K562 (cell line): Measurements from ENCODE around the gene TMEM143. TPM values are rescaled to one million over a fixed set of nuclear protein-coding genes. Genes with fewer than 3 reads are reported as not detected.

Source experiments
- ATF1 ChIP-seq, 2 experiments: fragments of 450-650 bp in 1 of 2; IDR thresholded peaks; 2 replicates each; pipeline ENCODE4 v1.6.1; 2016; ENCODE audit warnings: missing compliant biosample characterization in 1 of 2, missing genetic modification characterization in 1 of 2
- CHD4 ChIP-seq: fragments of 200-600 bp; sonication (generic); IDR thresholded peaks from 3 replicates; pipeline ENCODE4 v1.6.1; 2012; ENCODE audit warnings: low read depth, mild to moderate bottlenecking, mixed read lengths, low read length, inconsistent platforms; ENCODE audit not compliant: insufficient read depth, insufficient replicate concordance, poor library complexity, severe bottlenecking
- CREM ChIP-seq: IDR thresholded peaks from 2 replicates; pipeline ENCODE4 v1.6.1; 2014; ENCODE audit warnings: antibody characterized with exemption, low read depth
- CXXC5 ChIP-seq: fragments of 250-450 bp; sonication (Bioruptor Pico); IDR thresholded peaks from 2 replicates; pipeline ENCODE4 v1.8.0; 2022; ENCODE audit warnings: inconsistent platforms, mild to moderate bottlenecking, moderate library complexity
- ELF4 ChIP-seq: fragments of 450-650 bp; formaldehyde crosslinking; IDR thresholded peaks from 2 replicates; pipeline ENCODE4 v1.4.0; 2022; ENCODE audit warnings: missing genetic modification characterization
- EP300 ChIP-seq: IDR thresholded peaks from 2 replicates; pipeline ENCODE4 v1.6.1; 2012; ENCODE audit warnings: low read length, improper control_type of control experiment
- FOXP4 ChIP-seq: sonication (generic); formaldehyde crosslinking; IDR thresholded peaks from 2 replicates; pipeline ENCODE4 v1.8.0; 2022; ENCODE audit warnings: mild to moderate bottlenecking, missing genetic modification reagents, borderline replicate concordance
- HNRNPK ChIP-seq: fragments of 200-400 bp; formaldehyde crosslinking; IDR thresholded peaks from one replicate; pipeline ENCODE4 v1.6.1; 2018; ENCODE audit warnings: mild to moderate bottlenecking, low read depth, low read length; ENCODE audit not compliant: poor library complexity, severe bottlenecking
- ILF3 ChIP-seq: fragments of 450-650 bp; IDR thresholded peaks from 2 replicates; pipeline ENCODE4 v1.6.1; 2018; ENCODE audit warnings: antibody characterized with exemption, mild to moderate bottlenecking, moderate library complexity, borderline replicate concordance
- NBN ChIP-seq: fragments of 450-650 bp; IDR thresholded peaks from 2 replicates; pipeline ENCODE4 v1.6.1; 2016; ENCODE audit warnings: low read depth, mild to moderate bottlenecking
- NCOA1 ChIP-seq: fragments of 450-650 bp; IDR thresholded peaks from 2 replicates; pipeline ENCODE4 v1.6.1; 2016; ENCODE audit warnings: low read depth
- NEUROD1 ChIP-seq: fragments of 150-350 bp; IDR thresholded peaks from 2 replicates; pipeline ENCODE4 v1.6.1; 2014; ENCODE audit warnings: borderline replicate concordance, low read length, low read depth; ENCODE audit not compliant: partially characterized antibody
- RAD21 ChIP-seq, 2 experiments: fragments of 250-450 bp in 1 of 2; fragments of 450-650 bp in 1 of 2; sonication (Bioruptor Pico) in 1 of 2; formaldehyde crosslinking in 1 of 2; IDR thresholded peaks in 1 of 2; conservative IDR thresholded peaks in 1 of 2; 2 replicates each; pipeline versions ENCODE4 v1.4.0 to v1.8.0; 2020 to 2022; ENCODE audit warnings: mild to moderate bottlenecking in 2 of 2, moderate library complexity in 1 of 2
- RB1 ChIP-seq: fragments of 450-650 bp; IDR thresholded peaks from 2 replicates; pipeline ENCODE4 v1.6.1; 2017; ENCODE audit warnings: low read depth, mild to moderate bottlenecking
- SIX5 ChIP-seq, 2 experiments: IDR thresholded peaks; 2 replicates each; pipeline ENCODE4 v1.6.1; 2011; ENCODE audit warnings: low read length in 2 of 2, borderline replicate concordance in 1 of 2, low read depth in 1 of 2, mild to moderate bottlenecking in 1 of 2, moderate library complexity in 1 of 2; ENCODE audit not compliant: insufficient read depth in 1 of 2
- TAF7 ChIP-seq: fragments of 450-650 bp; IDR thresholded peaks from 2 replicates; pipeline ENCODE4 v1.6.1; 2016; ENCODE audit warnings: missing genetic modification characterization, missing compliant biosample characterization
- TAF9B ChIP-seq: fragments of 450-650 bp; IDR thresholded peaks from 2 replicates; pipeline ENCODE4 v1.6.1; 2018; ENCODE audit warnings: mild to moderate bottlenecking; ENCODE audit not compliant: partially characterized antibody
- TCF7 ChIP-seq: sonication (generic); IDR thresholded peaks from 2 replicates; pipeline ENCODE4 v1.6.1; 2016; ENCODE audit warnings: antibody characterized with exemption, borderline replicate concordance
- ZNF175 ChIP-seq: fragments of 200-800 bp; sonication (Bioruptor generic); IDR thresholded peaks from 2 replicates; pipeline ENCODE4 v1.6.1; 2016; ENCODE audit warnings: low read depth, mild to moderate bottlenecking, missing genetic modification characterization, missing compliant biosample characterization
- ZNF316 ChIP-seq: fragments of 450-650 bp; IDR thresholded peaks from 2 replicates; pipeline ENCODE4 v1.6.1; 2016
- ZNF511 ChIP-seq: sonication (generic); formaldehyde crosslinking; IDR thresholded peaks from 2 replicates; pipeline ENCODE4 v1.8.0; 2022; ENCODE audit warnings: mild to moderate bottlenecking, missing genetic modification reagents
- ZSCAN29 ChIP-seq: fragments of 450-650 bp; IDR thresholded peaks from 2 replicates; pipeline ENCODE4 v1.6.1; 2017
- polyA plus RNA-seq, 8 experiments: library from polyadenylated mRNA; depleted of rRNA in 4 of 8; stranded (reverse) in 5 of 8; unstranded in 3 of 8; fragments of >200 nt; fragmentation: Nextera tagmentation in 2 of 8; fragmentation: Illumina TruSeq in 1 of 8; extraction: Ambion mirVana in 2 of 8; extraction: Trizol in 1 of 8; gene quantifications; 2 replicates each; pipeline versions ENCODE4 v1.2.1 to v1.2.3, GENCODE V29; 2011 to 2014; ENCODE audit warnings: inconsistent platforms in 1 of 8, missing spikeins in 1 of 8
- total RNA-seq, 7 experiments: library from RNA; depleted of rRNA in 6 of 7; stranded (reverse); fragments of >200 nt in 6 of 7; fragmentation: Illumina TruSeq in 2 of 7; extraction: Trizol in 2 of 7; gene quantifications; 2 replicates each; pipeline versions ENCODE4 v1.2.1 to v1.2.3, GENCODE V29; 2011 to 2021; ENCODE audit warnings: low replicate concordance in 1 of 7

TMEM143 gene
- total and polyA plus RNA-seq, 9 of the 15 experiments (the other 6 are each of a cell fraction or from before 2014, with no cell fraction given): 0.66 to 8.8 (median 4.3) TPM

GRCh38 chr19:48391100-48392005 lies 27.6 kb upstream of the TMEM143 start, which contains the start of gene KDELR1 (continued):
- TF ChIP-seq ELF4 (CRISPR knock-in tag) (0 out of 2 replicates have a peak, but pooled peaks have one; percentile 14), CREM (0 out of 2 replicates have a peak, but pooled peaks have one; percentile 37), ZNF316 (no peak), NBN (0 out of 2 replicates have a peak, but pooled peaks have one; percentile 18), NEUROD1 (peak; percentile 47), CXXC5 (peak; percentile 45; the same call in 1 of the 2 replicates), TAF9B (peak; percentile 59), NCOA1 (0 out of 2 replicates have a peak, but pooled peaks have one; percentile 7), RAD21 (CRISPR knock-in tag; conservative IDR thresholded peaks at IDR 0.05 in 1 of 2, IDR thresholded peaks at IDR 0.05 in 1 of 2) (peak; percentile 19; a peak in 3 of 4 replicates), SIX5 (IDR thresholded peaks at IDR 0.05; ENCODE audit: borderline replicate concordance in 1 of 2, insufficient read depth in 1 of 2, low read depth in 1 of 2, low read length in 2 of 2) (no peak), RB1 (peak; percentile 79; the same call in 1 of the 2 replicates), ZNF511 (CRISPR knock-in tag) (0 out of 2 replicates have a peak, but pooled peaks have one; percentile 58), HNRNPK (no peak), EP300 (no peak), TCF7 (no peak), ZSCAN29 (no peak), CHD4 (peak; percentile 43), FOXP4 (no peak), TAF7 (tag) (peak; percentile 41; the same call in 1 of the 2 replicates), ILF3 (no peak), ZNF175 (CRISPR knock-in tag) (no peak), ATF1 (CRISPR knock-in tag; IDR thresholded peaks at IDR 0.05) (no peak), ATF1 (tag; IDR thresholded peaks at IDR 0.05) (no peak)
